AG09309 (cell line): ENCODE data around the gene FMO3.

ENCODE experiments used
- DNase-seq: peaks from one replicate; pipeline ENCODE4 v3.0.0-alpha.2; 2010; ENCODE audit warnings: low read depth
- H3K4me3 ChIP-seq: 2 replicates; pipeline ENCODE4 v1.5.1; 2011; ENCODE audit warnings: mild to moderate bottlenecking, low read depth, low read length, moderate library complexity; ENCODE audit not compliant: control insufficient read depth
- TF ChIP-seq, protein P1 (sequence below): IDR thresholded peaks from 2 replicates; pipeline ENCODE4 v1.5.1; 2011; ENCODE audit warnings: mild to moderate bottlenecking, low read depth, low read length, inconsistent platforms; ENCODE audit not compliant: insufficient read depth, control insufficient read depth; ENCODE audit errors: missing control alignments

FMO3 gene

DNA sequence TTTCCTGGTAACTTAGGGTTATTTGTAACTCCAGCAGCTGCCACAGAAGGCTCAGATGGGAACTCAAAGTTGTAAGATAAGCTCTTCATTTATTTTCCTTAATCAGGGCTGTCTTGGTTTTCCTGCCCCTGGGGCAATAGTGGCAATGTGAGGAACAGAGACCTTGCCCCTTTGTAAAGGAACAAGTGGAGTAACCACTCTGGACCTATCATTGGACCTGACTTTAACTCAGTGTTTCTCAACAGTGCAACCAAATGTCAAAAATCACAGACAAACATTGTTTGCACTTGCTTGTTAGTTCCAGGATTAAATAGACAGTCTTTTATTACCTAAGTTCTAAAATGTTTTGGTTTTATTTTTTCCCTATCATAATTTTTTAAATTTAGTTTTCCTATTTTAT lies 2.8 kb upstream of the FMO3 start:
- H3K4me3 ChIP-seq: no peak overlapping the region
- TF ChIP-seq, protein P1, sequence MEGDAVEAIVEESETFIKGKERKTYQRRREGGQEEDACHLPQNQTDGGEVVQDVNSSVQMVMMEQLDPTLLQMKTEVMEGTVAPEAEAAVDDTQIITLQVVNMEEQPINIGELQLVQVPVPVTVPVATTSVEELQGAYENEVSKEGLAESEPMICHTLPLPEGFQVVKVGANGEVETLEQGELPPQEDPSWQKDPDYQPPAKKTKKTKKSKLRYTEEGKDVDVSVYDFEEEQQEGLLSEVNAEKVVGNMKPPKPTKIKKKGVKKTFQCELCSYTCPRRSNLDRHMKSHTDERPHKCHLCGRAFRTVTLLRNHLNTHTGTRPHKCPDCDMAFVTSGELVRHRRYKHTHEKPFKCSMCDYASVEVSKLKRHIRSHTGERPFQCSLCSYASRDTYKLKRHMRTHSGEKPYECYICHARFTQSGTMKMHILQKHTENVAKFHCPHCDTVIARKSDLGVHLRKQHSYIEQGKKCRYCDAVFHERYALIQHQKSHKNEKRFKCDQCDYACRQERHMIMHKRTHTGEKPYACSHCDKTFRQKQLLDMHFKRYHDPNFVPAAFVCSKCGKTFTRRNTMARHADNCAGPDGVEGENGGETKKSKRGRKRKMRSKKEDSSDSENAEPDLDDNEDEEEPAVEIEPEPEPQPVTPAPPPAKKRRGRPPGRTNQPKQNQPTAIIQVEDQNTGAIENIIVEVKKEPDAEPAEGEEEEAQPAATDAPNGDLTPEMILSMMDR: no peak
- DNase-seq: no peak

DNA sequence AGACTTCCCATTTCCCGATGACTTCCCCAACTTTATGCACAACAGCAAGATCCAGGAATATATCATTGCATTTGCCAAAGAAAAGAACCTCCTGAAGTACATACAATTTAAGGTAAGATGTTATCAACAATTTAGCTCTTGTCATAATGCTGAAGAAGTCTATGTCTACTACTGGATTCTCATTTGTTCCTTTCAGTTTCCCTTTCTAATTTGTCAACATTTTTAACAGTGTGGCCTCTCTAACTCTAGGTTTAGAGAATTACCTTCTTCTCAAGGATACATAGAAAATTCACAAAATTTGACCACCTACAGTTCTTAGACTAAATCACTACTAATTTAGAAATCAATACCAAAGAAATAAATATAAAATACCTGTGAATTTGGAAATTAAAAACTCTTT lies 13.2 kb downstream of the FMO3 start:
- TF ChIP-seq, protein P1: no peak
- H3K4me3 ChIP-seq: no peak overlapping the region
- DNase-seq: no peak

DNA sequence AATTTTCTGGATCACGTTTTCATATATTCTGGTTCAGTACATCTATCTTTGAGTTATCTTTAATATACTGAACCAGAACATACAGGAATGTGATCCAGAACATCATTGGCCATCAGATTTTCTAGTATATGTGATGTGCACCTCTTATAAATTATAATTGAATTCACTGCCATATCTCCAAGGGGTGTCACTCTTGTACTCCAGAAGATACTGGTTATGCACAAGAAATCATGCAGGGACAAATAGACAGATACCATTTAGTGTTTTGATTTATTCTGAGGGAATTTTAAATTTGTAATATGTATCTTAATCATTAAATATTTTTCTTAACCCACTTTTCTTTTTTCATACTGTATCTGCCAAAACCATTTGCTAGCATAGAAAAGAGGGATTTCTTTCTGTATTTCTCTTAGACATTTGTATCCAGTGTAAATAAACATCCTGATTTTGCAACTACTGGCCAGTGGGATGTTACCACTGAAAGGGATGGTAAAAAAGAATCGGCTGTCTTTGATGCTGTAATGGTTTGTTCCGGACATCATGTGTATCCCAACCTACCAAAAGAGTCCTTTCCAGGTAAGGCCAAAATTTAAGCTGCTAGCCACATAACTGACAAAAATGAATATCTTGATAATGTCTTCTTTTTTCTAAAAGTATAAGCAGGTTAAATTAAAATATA lies 16.7 kb downstream of the FMO3 start:
- no peak for DNase-seq

DNA sequence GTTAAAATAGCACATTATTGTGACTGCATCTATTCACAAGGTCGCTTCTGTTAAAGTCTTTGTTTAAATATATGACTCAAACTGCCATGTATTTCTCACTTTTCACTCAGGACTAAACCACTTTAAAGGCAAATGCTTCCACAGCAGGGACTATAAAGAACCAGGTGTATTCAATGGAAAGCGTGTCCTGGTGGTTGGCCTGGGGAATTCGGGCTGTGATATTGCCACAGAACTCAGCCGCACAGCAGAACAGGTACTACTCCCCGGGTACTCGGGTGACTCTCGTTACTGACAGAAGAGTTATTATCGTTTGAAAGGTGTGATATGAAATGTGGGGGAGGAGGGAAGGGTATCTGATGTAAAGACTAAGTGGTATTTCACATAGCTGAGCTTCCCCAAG lies 17.3 kb downstream of the FMO3 start:
- TF ChIP-seq, protein P1: no peak
- H3K4me3 ChIP-seq: no peak overlapping the region
- no peak for DNase-seq

More for the DNA sequence above, 16.7 kb downstream of the FMO3 start:
- TF ChIP-seq, protein P1: no peak
- no peak overlapping the region for H3K4me3 ChIP-seq

DNA sequence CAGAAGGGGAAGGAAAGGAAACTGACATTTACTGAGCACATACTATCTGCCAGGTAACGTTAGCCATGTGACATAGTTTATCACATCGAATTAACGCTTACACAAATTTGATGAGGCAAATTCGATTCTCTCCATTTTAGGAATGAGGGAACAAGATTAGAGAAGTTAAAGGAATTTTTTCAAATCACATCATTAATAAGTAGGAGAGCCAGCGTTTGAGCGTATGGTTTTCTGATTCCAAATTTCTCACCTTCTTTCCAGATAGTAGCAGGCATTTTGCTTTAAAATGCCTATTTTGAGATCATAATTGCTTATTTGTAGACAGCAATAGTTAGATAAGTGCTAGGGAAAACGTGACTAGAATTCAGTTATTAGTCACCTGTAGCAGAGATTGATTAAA lies 19.3 kb downstream of the FMO3 start:
- H3K4me3 ChIP-seq: no peak overlapping the region
- TF ChIP-seq, protein P1: no peak
- DNase-seq: no peak

DNA sequence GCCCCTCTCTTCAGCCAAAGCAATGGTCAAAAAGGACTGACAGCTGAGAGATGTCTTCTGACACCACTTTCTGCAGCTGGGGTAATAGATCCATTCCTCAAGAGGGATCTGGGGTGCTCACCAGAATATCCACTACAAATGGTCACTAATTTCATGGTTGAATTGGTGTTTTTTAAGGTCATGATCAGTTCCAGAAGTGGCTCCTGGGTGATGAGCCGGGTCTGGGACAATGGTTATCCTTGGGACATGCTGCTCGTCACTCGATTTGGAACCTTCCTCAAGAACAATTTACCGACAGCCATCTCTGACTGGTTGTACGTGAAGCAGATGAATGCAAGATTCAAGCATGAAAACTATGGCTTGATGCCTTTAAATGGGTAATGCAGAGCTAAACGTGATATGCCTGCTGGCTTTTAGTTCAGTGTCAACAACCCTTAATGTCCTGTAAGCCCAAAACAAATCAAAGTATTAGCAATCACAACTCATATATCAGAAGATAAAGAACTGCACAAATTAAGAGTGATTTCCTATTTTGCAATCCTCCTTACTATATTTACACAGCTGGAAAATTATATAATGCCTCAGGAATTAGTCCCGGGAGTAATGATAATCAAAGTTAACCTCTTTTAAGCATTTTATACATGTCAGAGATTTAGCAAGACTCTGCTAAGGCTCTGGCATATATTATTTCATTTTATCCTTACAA lies 20.1 kb downstream of the FMO3 start:
- no peak for DNase-seq
- no peak overlapping the region for H3K4me3 ChIP-seq
- TF ChIP-seq, protein P1: no peak
